ENCODE measurements around the gene CYREN.

Gene CYREN

GRCh38 chr7:135197343-135197742 lies 26.8 kb upstream of the CYREN start:
- TF ChIP-seq CTCF (IDR thresholded peaks at IDR 0.05; ENCODE audit: poor library complexity, severe bottlenecking), result no peak
- no peak for ATAC-seq (ENCODE audit: low read depth)

GRCh38 chr7:135195968-135196629 lies 25.6 kb upstream of the CYREN start:
- Histone ChIP-seq H3K36me3 (ENCODE audit: low read depth) (peaks cover 57% of the 10 kb centered on the region), H3K27me3 (ENCODE audit: insufficient read depth, poor library complexity, severe bottlenecking) (no peaks in the 10 kb centered on the region), H3K27ac (ENCODE audit: poor library complexity, severe bottlenecking) (no peak overlapping the region), H3K4me3 (ENCODE audit: severe bottlenecking) (no peak overlapping the region), H3K9me3 (ENCODE audit: severe bottlenecking) (no peaks in the 10 kb centered on the region), H3K4me1 (ENCODE audit: insufficient read depth, poor library complexity, severe bottlenecking) (peaks cover 12% of the 10 kb centered on the region)
- TF ChIP-seq CTCF (IDR thresholded peaks at IDR 0.05; ENCODE audit: poor library complexity, severe bottlenecking), result no peak
- no peak for ATAC-seq (ENCODE audit: low read depth)
- DNase-seq (ENCODE audit: low spot score), result no peak

More at GRCh38 chr7:135197343-135197742, 26.8 kb upstream of the CYREN start:
- no peak for DNase-seq (ENCODE audit: low spot score)
- no peaks in the 10 kb centered on the region for H3K27me3 ChIP-seq (ENCODE audit: insufficient read depth, poor library complexity, severe bottlenecking)
- peaks cover 61% of the 10 kb centered on the region for H3K36me3 ChIP-seq (ENCODE audit: low read depth)
- peaks cover 12% of the 10 kb centered on the region for H3K4me1 ChIP-seq (ENCODE audit: insufficient read depth, poor library complexity, severe bottlenecking)
- no peaks in the 10 kb centered on the region for H3K9me3 ChIP-seq (ENCODE audit: severe bottlenecking)
- H3K27ac ChIP-seq (ENCODE audit: poor library complexity, severe bottlenecking), result no peak overlapping the region
- H3K4me3 ChIP-seq (ENCODE audit: severe bottlenecking), result no peak overlapping the region

GRCh38 chr7:135195156-135195555 lies 24.6 kb upstream of the CYREN start:
- no peak for TF ChIP-seq CTCF (IDR thresholded peaks at IDR 0.05; ENCODE audit: poor library complexity, severe bottlenecking)
- Histone ChIP-seq H3K27me3 (ENCODE audit: insufficient read depth, poor library complexity, severe bottlenecking) (no peaks in the 10 kb centered on the region), H3K4me3 (ENCODE audit: severe bottlenecking) (no peak overlapping the region), H3K27ac (ENCODE audit: poor library complexity, severe bottlenecking) (no peak overlapping the region), H3K9me3 (ENCODE audit: severe bottlenecking) (no peaks in the 10 kb centered on the region), H3K4me1 (ENCODE audit: insufficient read depth, poor library complexity, severe bottlenecking) (peaks cover 13% of the 10 kb centered on the region), H3K36me3 (ENCODE audit: low read depth) (peaks cover 61% of the 10 kb centered on the region)
- ATAC-seq (ENCODE audit: low read depth), result no peak
- DNase-seq (ENCODE audit: low spot score), result no peak

- no peak for DNase-seq (ENCODE audit: low spot score)
- H3K4me1 ChIP-seq (ENCODE audit: insufficient read depth, poor library complexity, severe bottlenecking), result peaks cover 13% of the 10 kb centered on the region
- no peak overlapping the region for H3K4me3 ChIP-seq (ENCODE audit: severe bottlenecking)
Measured at GRCh38 chr7:135194494-135195095, 24.1 kb upstream of the CYREN start.

More at GRCh38 chr7:135194494-135195095, 24.1 kb upstream of the CYREN start:
- no peaks in the 10 kb centered on the region for H3K9me3 ChIP-seq (ENCODE audit: severe bottlenecking)
- no peak overlapping the region for H3K27ac ChIP-seq (ENCODE audit: poor library complexity, severe bottlenecking)
- H3K27me3 ChIP-seq (ENCODE audit: insufficient read depth, poor library complexity, severe bottlenecking), result no peaks in the 10 kb centered on the region
- H3K36me3 ChIP-seq (ENCODE audit: low read depth), result peaks cover 61% of the 10 kb centered on the region
- no peak for TF ChIP-seq CTCF (IDR thresholded peaks at IDR 0.05; ENCODE audit: poor library complexity, severe bottlenecking)
- ATAC-seq (ENCODE audit: low read depth), result no peak

Measured in RWPE2 (cell line).